GM12878 (cell line): ENCODE results near the gene SNRPF. TPM values are rescaled to one million over a fixed set of nuclear protein-coding genes. Genes with fewer than 3 reads are reported as not detected.

ENCODE experiments used
- ATAC-seq: fragments of 200-7000 bp; cut with Tn5 transposase; 3 replicates; pipeline ENCODE4 v1.9.1; 2020; ENCODE audit warnings: mild to moderate bottlenecking, moderate library complexity
- BruUV-seq: library from RNA; stranded (reverse); fragments of 400-500 nt; replicated peaks from 2 replicates; lab custom pipeline; 2021; lab: Mats Ljungman, UMichigan
- CTCF ChIA-PET: fragments of 300-600 bp; sonication (Branson Sonifier 250); formaldehyde crosslinking; extraction: SDS; loops from one replicate; lab custom pipeline; 2021; ENCODE audit warnings: inconsistent platforms; lab: Yijun Ruan, JAX
- POLR2A ChIA-PET: fragments of 350-600 bp; formaldehyde crosslinking; extraction: SDS; loops from one replicate; lab custom pipeline; 2021; ENCODE audit warnings: inconsistent platforms; lab: Charles Lee
- RAD21 ChIA-PET: fragments of 300-600 bp; sonication (Branson Sonifier 250); formaldehyde crosslinking; loops from one replicate; lab custom pipeline; 2023; ENCODE audit warnings: antibody characterized with exemption; ENCODE audit not compliant: unreplicated experiment; lab: Charles Lee
- SMC1A ChIA-PET: fragments of 300-600 bp; sonication (Branson Sonifier 250); formaldehyde crosslinking; loops from one replicate; lab custom pipeline; 2023; ENCODE audit not compliant: unreplicated experiment, uncharacterized antibody; lab: Charles Lee
- DNase-seq: peaks from one replicate; pipeline ENCODE4 v3.0.0-alpha.2; 2011; ENCODE audit warnings: low read depth, low spot score
- FAIRE-seq: peaks from 3 replicates; lab custom pipeline; 2011; peaks lifted over from hg19 to GRCh38; lab: Jason Lieb, UNC
- H2AFZ ChIP-seq: 2 replicates; pipeline ENCODE4 v1.6.0; 2011; ENCODE audit warnings: low read depth, low read length, control low read depth; ENCODE audit not compliant: control insufficient read depth
- H3K27ac ChIP-seq: 2 replicates; pipeline ENCODE4 v1.5.1; 2011; ENCODE audit warnings: control low read depth; ENCODE audit not compliant: control insufficient read depth, insufficient read depth
- H3K27me3 ChIP-seq, 2 experiments: replicated peaks in 1 of 2; 2 replicates each; pipeline versions ENCODE4 v1.6.0 to v1.6.1; 2011; ENCODE audit warnings: low read length in 1 of 2; ENCODE audit not compliant: control insufficient read depth in 2 of 2, insufficient read depth in 2 of 2
- H3K36me3 ChIP-seq, 2 experiments: 2 replicates each; pipeline ENCODE4 v1.5.1; 2011; ENCODE audit warnings: low read length in 1 of 2; ENCODE audit not compliant: control insufficient read depth in 2 of 2, insufficient read depth in 2 of 2
- H3K4me1 ChIP-seq: 2 replicates; pipeline ENCODE4 v1.6.1; 2011; ENCODE audit warnings: mild to moderate bottlenecking, low read length, moderate library complexity, mixed read lengths; ENCODE audit not compliant: control insufficient read depth, insufficient read depth
- H3K4me2 ChIP-seq: 2 replicates; pipeline ENCODE4 v1.6.0; 2011; ENCODE audit warnings: control low read depth; ENCODE audit not compliant: control insufficient read depth, insufficient read depth
- H3K4me3 ChIP-seq: fragments of 200-600 bp; sonication (generic); 2 replicates; pipeline ENCODE4 v1.5.1; 2016
- H3K79me2 ChIP-seq: 2 replicates; pipeline ENCODE4 v1.6.0; 2011; ENCODE audit warnings: low read length; ENCODE audit not compliant: control insufficient read depth, insufficient read depth
- H3K9ac ChIP-seq: 2 replicates; pipeline ENCODE4 v1.8.0; 2011; ENCODE audit warnings: low read length, control low read depth, mixed read lengths; ENCODE audit not compliant: control insufficient read depth, insufficient read depth
- H3K9me3 ChIP-seq: replicated peaks from 3 replicates; pipeline ENCODE4 v1.5.1; 2011; ENCODE audit warnings: mild to moderate bottlenecking, low read length; ENCODE audit not compliant: control insufficient read depth, insufficient read depth
- H4K20me1 ChIP-seq: 2 replicates; pipeline ENCODE4 v1.6.0; 2011; ENCODE audit not compliant: control insufficient read depth, insufficient read depth
- BACH1 ChIP-seq: fragments of 450-650 bp; IDR thresholded peaks from 2 replicates; pipeline ENCODE4 v1.6.1; 2017; ENCODE audit warnings: mild to moderate bottlenecking, borderline replicate concordance
- EP300 ChIP-seq, 2 experiments: fragments of 150-350 bp in 1 of 2; IDR thresholded peaks; 2 replicates each; pipeline ENCODE4 v1.6.1; 2011 to 2012; ENCODE audit warnings: low read depth in 2 of 2, low read length in 2 of 2, borderline replicate concordance in 1 of 2, improper control_type of control experiment in 1 of 2, inconsistent platforms in 1 of 2; ENCODE audit not compliant: control insufficient read depth in 1 of 2
- HDAC2 ChIP-seq: fragments of 200-600 bp; sonication (generic); IDR thresholded peaks from 2 replicates; pipeline ENCODE4 v1.6.1; 2017
- MYB ChIP-seq: fragments of 150-350 bp; IDR thresholded peaks from 2 replicates; pipeline ENCODE4 v1.6.1; 2014; ENCODE audit warnings: mild to moderate bottlenecking, low read depth, low read length, borderline replicate concordance
- POLR2A ChIP-seq: IDR thresholded peaks from 2 replicates; pipeline ENCODE4 v1.6.1; 2011; ENCODE audit warnings: low read depth, mild to moderate bottlenecking, low read length
- POLR2AphosphoS5 ChIP-seq: IDR thresholded peaks from 2 replicates; pipeline ENCODE4 v1.6.1; 2011; ENCODE audit warnings: mild to moderate bottlenecking, low read length, inconsistent platforms
- RCOR1 ChIP-seq: conservative IDR thresholded peaks from 2 replicates; pipeline ENCODE4 v1.6.1; 2012; ENCODE audit warnings: low read depth, low read length, improper control_type of control experiment
- SRF ChIP-seq, 2 experiments: IDR thresholded peaks; 2 replicates each; pipeline ENCODE4 v1.6.1; 2011; ENCODE audit warnings: low read depth in 2 of 2, low read length in 2 of 2, mild to moderate bottlenecking in 1 of 2, moderate library complexity in 1 of 2
- WGBS: methylation state at CpG from one replicate; pipeline ENCODE4 v1.1.6; 2016; ENCODE audit warnings: low lambda C conversion rate; ENCODE audit not compliant: insufficient replicate concordance, insufficient coverage; ENCODE audit errors: missing lambda C conversion rate; 5-methylcytosine and 5-hydroxymethylcytosine counted together
- in situ Hi-C: fragments of 300-500 bp; cut with MboI; formaldehyde crosslinking; loops from 9 replicates; pipeline ENCODE4 v1.14.3; 2018; ENCODE audit warnings: mixed read lengths
- intact Hi-C: fragments of 100-400 bp; cut with micrococcal nuclease; formaldehyde crosslinking; loops from one replicate; pipeline ENCODE4 v1.14.2; 2022; ENCODE audit not compliant: unreplicated experiment
- polyA plus RNA-seq, 11 experiments: library from polyadenylated mRNA; depleted of rRNA in 4 of 11; unstranded in 6 of 11; stranded (reverse) in 5 of 11; fragments of >200 nt; fragmentation: Nextera tagmentation in 4 of 11; fragmentation: Illumina TruSeq in 1 of 11; extraction: Ambion mirVana in 4 of 11; extraction: Trizol in 1 of 11; gene quantifications; 1 replicate in 1 of 11; 2 replicates in 10 of 11; pipeline versions ENCODE4 v1.2.1 to v1.2.3, GENCODE V29; 2011 to 2016; ENCODE audit warnings: inconsistent platforms in 2 of 11, missing spikeins in 2 of 11, low read depth in 1 of 11
- total RNA-seq, 4 experiments: library from RNA; depleted of rRNA in 3 of 4; stranded (reverse); fragments of >200 nt in 3 of 4; fragmentation: Illumina TruSeq in 1 of 4; extraction: Trizol in 1 of 4; gene quantifications; 2 replicates each; pipeline versions ENCODE4 v1.2.1 to v1.2.3, GENCODE V29; 2013 to 2021
- TF ChIP-seq, protein P1 (sequence below): IDR thresholded peaks from 2 replicates; pipeline ENCODE4 v1.6.1; 2011; ENCODE audit warnings: low read depth, low read length, improper control_type of control experiment, borderline replicate concordance
- TF ChIP-seq, protein P2 (sequence below): fragments of 450-650 bp; formaldehyde crosslinking; IDR thresholded peaks from 2 replicates; pipeline ENCODE4 v1.4.0; 2020; ENCODE audit warnings: mild to moderate bottlenecking, moderate library complexity
- TF ChIP-seq, protein P3 (sequence below): fragments of 150-350 bp; IDR thresholded peaks from 2 replicates; pipeline ENCODE4 v1.6.1; 2014; ENCODE audit warnings: mild to moderate bottlenecking, low read depth, low read length

Gene SNRPF
- total and polyA plus RNA-seq, 10 of the 15 experiments (the other 5 are each of a cell fraction or from before 2014, with no cell fraction given), result 36.5 to 204 (median 77.9) TPM

DNA sequence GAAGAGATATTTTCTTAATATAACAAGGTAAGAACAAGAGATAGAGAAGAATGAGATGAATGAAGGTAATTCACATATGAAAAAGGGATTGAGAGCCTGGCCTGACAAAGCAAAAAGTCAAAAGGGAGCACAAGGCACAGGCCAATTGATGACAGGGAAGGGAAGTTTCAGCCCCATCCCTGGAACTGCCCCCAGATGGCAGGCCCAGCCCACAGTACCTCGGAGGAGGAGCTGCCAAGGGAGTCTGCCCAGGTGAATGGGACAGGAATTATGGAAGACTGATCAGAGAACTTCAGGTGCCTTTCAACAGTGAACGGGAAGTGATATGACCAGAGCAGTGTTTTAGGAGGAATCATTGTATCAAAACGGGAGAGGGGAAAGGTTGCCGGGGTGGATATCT, 15.7 kb downstream of the SNRPF start:
- H3K36me3 ChIP-seq, result peaks cover 0 to 8% of the 10 kb centered on the region in 2 experiments; a peak in 3 of 4 replicates
- no peak for FAIRE-seq
- H3K27ac ChIP-seq, result no peak overlapping the region
- POLR2A ChIA-PET, result no interaction called here
- in situ Hi-C loops, result no loop called here
- no peak overlapping the region for H2AFZ ChIP-seq
- no peak overlapping the region for H3K9ac ChIP-seq
- TF ChIP-seq, protein P1, sequence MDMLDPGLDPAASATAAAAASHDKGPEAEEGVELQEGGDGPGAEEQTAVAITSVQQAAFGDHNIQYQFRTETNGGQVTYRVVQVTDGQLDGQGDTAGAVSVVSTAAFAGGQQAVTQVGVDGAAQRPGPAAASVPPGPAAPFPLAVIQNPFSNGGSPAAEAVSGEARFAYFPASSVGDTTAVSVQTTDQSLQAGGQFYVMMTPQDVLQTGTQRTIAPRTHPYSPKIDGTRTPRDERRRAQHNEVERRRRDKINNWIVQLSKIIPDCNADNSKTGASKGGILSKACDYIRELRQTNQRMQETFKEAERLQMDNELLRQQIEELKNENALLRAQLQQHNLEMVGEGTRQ, result no peak
- TF ChIP-seq POLR2A (0 out of 2 replicates have a peak, but pooled peaks have one; percentile 26), POLR2AphosphoS5 (0 out of 2 replicates have a peak, but pooled peaks have one; percentile 42)
- WGBS, result 75% methylated on average over 4 of the region's 4 CpGs
- CTCF ChIA-PET, result no interaction called here
- intact Hi-C loops, result no loop called here
- H3K4me2 ChIP-seq, result no peak overlapping the region
- H3K4me1 ChIP-seq, result no peaks in the 10 kb centered on the region
- H3K9me3 ChIP-seq, result no peaks in the 10 kb centered on the region
- BruUV-seq, result no TSS peak
- H3K27me3 ChIP-seq, result no peaks in the 10 kb centered on the region
- no peak for ATAC-seq
- no peaks in the 10 kb centered on the region for H3K79me2 ChIP-seq
- no peak for DNase-seq
- RAD21 ChIA-PET, result no interaction called here
- SMC1A ChIA-PET, result no interaction called here
- H4K20me1 ChIP-seq, result no peaks in the 10 kb centered on the region
- H3K4me3 ChIP-seq, result no peak overlapping the region

DNA sequence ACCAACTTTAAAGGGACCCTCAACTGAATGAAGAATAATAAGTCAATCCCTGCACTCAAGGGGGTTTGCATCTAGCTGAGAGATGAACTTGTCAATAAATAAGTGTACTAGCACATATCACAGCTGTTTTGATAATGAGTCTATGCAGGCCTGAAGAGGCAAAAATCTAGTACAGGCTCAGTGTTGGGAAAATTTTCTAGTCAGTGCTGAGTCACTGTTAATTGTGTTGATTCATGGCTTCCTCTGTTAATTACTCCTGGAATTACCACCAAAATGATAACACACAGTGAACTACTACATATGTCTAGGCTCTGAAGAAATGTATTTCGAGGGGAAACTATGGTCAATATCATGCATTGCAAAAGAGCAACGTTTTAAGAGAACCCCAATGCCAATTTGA, 18.9 kb downstream of the SNRPF start:
- Histone ChIP-seq H3K4me3 (no peak overlapping the region), H3K27ac (no peak overlapping the region), H3K9me3 (no peaks in the 10 kb centered on the region), H2AFZ (no peak overlapping the region), H3K79me2 (no peaks in the 10 kb centered on the region), H3K9ac (no peak overlapping the region), H3K36me3 (peaks cover 0 to 6% of the 10 kb centered on the region in 2 experiments; a peak in 2 of 4 replicates), H4K20me1 (no peaks in the 10 kb centered on the region), H3K4me1 (no peaks in the 10 kb centered on the region), H3K4me2 (no peak overlapping the region), H3K27me3 (no peaks in the 10 kb centered on the region)
- no peak for ATAC-seq
- FAIRE-seq, result no peak
- no peak for DNase-seq
- CTCF ChIA-PET, result interaction anchor here (0.6 to 0.9 kb wide), 3 partner anchors 13 to 40 kb away, joined by 3 read pairs; no protein-coding TSS in a partner anchor
- WGBS, result 70% methylated on average over 2 of the region's 2 CpGs
- no TSS peak for BruUV-seq
- POLR2A ChIA-PET, result no interaction called here
- RAD21 ChIA-PET, result no interaction called here
- intact Hi-C loops, result no loop called here
- in situ Hi-C loops, result no loop called here
- SMC1A ChIA-PET, result interaction anchor here (3.1 kb wide), 1 partner anchor 13 kb away, joined by 9 read pairs; no protein-coding TSS in a partner anchor
- TF ChIP-seq RCOR1, result no peak
- no peak for TF ChIP-seq SRF (IDR thresholded peaks at IDR 0.05; ENCODE audit: low read depth in 2 of 2, low read length in 2 of 2)
- no peak for TF ChIP-seq HDAC2
- TF ChIP-seq EP300 (IDR thresholded peaks at IDR 0.05; ENCODE audit: borderline replicate concordance in 1 of 2, control insufficient read depth in 1 of 2, low read depth in 2 of 2, low read length in 2 of 2), result no peak
- no peak for TF ChIP-seq BACH1
- TF ChIP-seq, protein P2, sequence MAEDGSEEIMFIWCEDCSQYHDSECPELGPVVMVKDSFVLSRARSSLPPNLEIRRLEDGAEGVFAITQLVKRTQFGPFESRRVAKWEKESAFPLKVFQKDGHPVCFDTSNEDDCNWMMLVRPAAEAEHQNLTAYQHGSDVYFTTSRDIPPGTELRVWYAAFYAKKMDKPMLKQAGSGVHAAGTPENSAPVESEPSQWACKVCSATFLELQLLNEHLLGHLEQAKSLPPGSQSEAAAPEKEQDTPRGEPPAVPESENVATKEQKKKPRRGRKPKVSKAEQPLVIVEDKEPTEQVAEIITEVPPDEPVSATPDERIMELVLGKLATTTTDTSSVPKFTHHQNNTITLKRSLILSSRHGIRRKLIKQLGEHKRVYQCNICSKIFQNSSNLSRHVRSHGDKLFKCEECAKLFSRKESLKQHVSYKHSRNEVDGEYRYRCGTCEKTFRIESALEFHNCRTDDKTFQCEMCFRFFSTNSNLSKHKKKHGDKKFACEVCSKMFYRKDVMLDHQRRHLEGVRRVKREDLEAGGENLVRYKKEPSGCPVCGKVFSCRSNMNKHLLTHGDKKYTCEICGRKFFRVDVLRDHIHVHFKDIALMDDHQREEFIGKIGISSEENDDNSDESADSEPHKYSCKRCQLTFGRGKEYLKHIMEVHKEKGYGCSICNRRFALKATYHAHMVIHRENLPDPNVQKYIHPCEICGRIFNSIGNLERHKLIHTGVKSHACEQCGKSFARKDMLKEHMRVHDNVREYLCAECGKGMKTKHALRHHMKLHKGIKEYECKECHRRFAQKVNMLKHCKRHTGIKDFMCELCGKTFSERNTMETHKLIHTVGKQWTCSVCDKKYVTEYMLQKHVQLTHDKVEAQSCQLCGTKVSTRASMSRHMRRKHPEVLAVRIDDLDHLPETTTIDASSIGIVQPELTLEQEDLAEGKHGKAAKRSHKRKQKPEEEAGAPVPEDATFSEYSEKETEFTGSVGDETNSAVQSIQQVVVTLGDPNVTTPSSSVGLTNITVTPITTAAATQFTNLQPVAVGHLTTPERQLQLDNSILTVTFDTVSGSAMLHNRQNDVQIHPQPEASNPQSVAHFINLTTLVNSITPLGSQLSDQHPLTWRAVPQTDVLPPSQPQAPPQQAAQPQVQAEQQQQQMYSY, result no peak
- no peak for TF ChIP-seq POLR2AphosphoS5
- TF ChIP-seq, protein P3, sequence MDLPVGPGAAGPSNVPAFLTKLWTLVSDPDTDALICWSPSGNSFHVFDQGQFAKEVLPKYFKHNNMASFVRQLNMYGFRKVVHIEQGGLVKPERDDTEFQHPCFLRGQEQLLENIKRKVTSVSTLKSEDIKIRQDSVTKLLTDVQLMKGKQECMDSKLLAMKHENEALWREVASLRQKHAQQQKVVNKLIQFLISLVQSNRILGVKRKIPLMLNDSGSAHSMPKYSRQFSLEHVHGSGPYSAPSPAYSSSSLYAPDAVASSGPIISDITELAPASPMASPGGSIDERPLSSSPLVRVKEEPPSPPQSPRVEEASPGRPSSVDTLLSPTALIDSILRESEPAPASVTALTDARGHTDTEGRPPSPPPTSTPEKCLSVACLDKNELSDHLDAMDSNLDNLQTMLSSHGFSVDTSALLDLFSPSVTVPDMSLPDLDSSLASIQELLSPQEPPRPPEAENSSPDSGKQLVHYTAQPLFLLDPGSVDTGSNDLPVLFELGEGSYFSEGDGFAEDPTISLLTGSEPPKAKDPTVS, result no peak
- TF ChIP-seq MYB, result no peak
